K562 (cell line): Measurements from ENCODE around the gene CACNA2D4. TPM values are rescaled to one million over a fixed set of nuclear protein-coding genes. Genes with fewer than 3 reads are reported as not detected.

Experiments used
- ATAC-seq: fragments of 200-7000 bp; cut with Tn5 transposase; 3 replicates; pipeline ENCODE4 v1.9.1; 2020; ENCODE audit warnings: moderate library complexity
- BruUV-seq: library from RNA; stranded (reverse); fragments of 400-500 nt; replicated peaks from 2 replicates; lab custom pipeline; 2021; lab: Mats Ljungman, UMichigan
- CTCF ChIA-PET: fragments of 300-600 bp; formaldehyde crosslinking; extraction: SDS; loops from one replicate; lab custom pipeline; 2021; ENCODE audit warnings: low intra/inter-chr PET ratio; lab: Yijun Ruan, JAX
- POLR2A ChIA-PET: fragments of 300-600, 350-650 bp; sonication (Branson Sonifier 250); formaldehyde crosslinking; extraction: SDS; loops from one replicate; lab custom pipeline; 2021; ENCODE audit warnings: antibody characterized with exemption, inconsistent platforms; lab: Yijun Ruan, JAX
- DNase-seq, 4 experiments: peaks; one replicate each; pipeline versions ENCODE4 v3.0.0 to v3.0.0-alpha.2; 2011 to 2018; ENCODE audit warnings: low spot score in 3 of 4, mixed read lengths in 3 of 4; ENCODE audit errors: extremely low read depth in 1 of 4
- FAIRE-seq: peaks from 2 replicates; lab custom pipeline; 2011; peaks lifted over from hg19 to GRCh38; lab: Jason Lieb, UNC
- H2AFZ ChIP-seq: 2 replicates; pipeline ENCODE4 v1.6.0; 2011; ENCODE audit warnings: low read depth, low read length, control low read depth, inconsistent platforms
- H3K27ac ChIP-seq: fragments of 200-600 bp; 3 replicates; pipeline ENCODE4 v1.8.0; 2011; ENCODE audit warnings: low read depth, mild to moderate bottlenecking, control low read depth, inconsistent platforms, low read length, moderate library complexity, mixed read lengths; ENCODE audit errors: extremely low read depth
- H3K27me3 ChIP-seq, 2 experiments: fragments of 300-600 bp in 1 of 2; 2 replicates in 1 of 2; 3 replicates in 1 of 2; pipeline versions ENCODE4 v1.6.0 to v1.8.0; 2011; ENCODE audit warnings: inconsistent platforms in 2 of 2, low read length in 2 of 2, mild to moderate bottlenecking in 1 of 2, mixed read lengths in 1 of 2, moderate library complexity in 1 of 2; ENCODE audit not compliant: control insufficient read depth in 2 of 2, insufficient read depth in 2 of 2
- H3K36me3 ChIP-seq: fragments of 300-600 bp; 3 replicates; pipeline ENCODE4 v1.8.0; 2011; ENCODE audit warnings: mild to moderate bottlenecking, low read length, inconsistent platforms; ENCODE audit not compliant: control insufficient read depth, insufficient read depth
- H3K4me1 ChIP-seq, 2 experiments: fragments of 200-600 bp in 1 of 2; replicated peaks in 1 of 2; 2 replicates in 1 of 2; 3 replicates in 1 of 2; pipeline versions ENCODE4 v1.5.1 to v1.8.0; 2011; ENCODE audit warnings: inconsistent platforms in 2 of 2, low read length in 2 of 2, mild to moderate bottlenecking in 1 of 2, mixed read lengths in 1 of 2, moderate library complexity in 1 of 2; ENCODE audit not compliant: control insufficient read depth in 2 of 2, insufficient read depth in 2 of 2
- H3K4me2 ChIP-seq: 2 replicates; pipeline ENCODE4 v1.6.1; 2011; ENCODE audit warnings: low read length, control low read depth, inconsistent platforms, mixed read lengths; ENCODE audit not compliant: insufficient read depth
- H3K4me3 ChIP-seq: fragments of 200-600 bp; sonication (generic), shearing (Covaris generic); 2 replicates; pipeline ENCODE4 v1.5.1; 2016; ENCODE audit warnings: control low read depth, inconsistent platforms
- H3K79me2 ChIP-seq: fragments of 200-600 bp; 3 replicates; pipeline ENCODE4 v1.8.0; 2011; ENCODE audit warnings: low read length, inconsistent platforms; ENCODE audit not compliant: control insufficient read depth, insufficient read depth
- H3K9ac ChIP-seq, 2 experiments: 2 replicates each; pipeline versions ENCODE4 v1.6.0 to v1.6.1; 2011; ENCODE audit warnings: low read depth in 2 of 2, low read length in 2 of 2, control low read depth in 1 of 2, inconsistent platforms in 1 of 2, mild to moderate bottlenecking in 1 of 2, mixed read lengths in 1 of 2; ENCODE audit not compliant: insufficient read depth in 1 of 2
- H3K9me1 ChIP-seq: one replicate; pipeline ENCODE4 v1.6.0; 2011; ENCODE audit warnings: inconsistent platforms, mild to moderate bottlenecking, low read length, moderate library complexity; ENCODE audit not compliant: control insufficient read depth, insufficient read depth
- H3K9me3 ChIP-seq: replicated peaks from 2 replicates; pipeline ENCODE4 v1.5.1; 2011; ENCODE audit warnings: low read depth, low read length, inconsistent platforms; ENCODE audit not compliant: control insufficient read depth, insufficient read depth
- H4K20me1 ChIP-seq: replicated peaks from 2 replicates; pipeline ENCODE4 v1.6.1; 2011; ENCODE audit warnings: low read length, inconsistent platforms, mixed read lengths; ENCODE audit not compliant: control insufficient read depth, insufficient read depth
- CC2D1A ChIP-seq: fragments of 450-650 bp; IDR thresholded peaks from 2 replicates; pipeline ENCODE4 v1.6.1; 2017; ENCODE audit warnings: mild to moderate bottlenecking
- CTBP1 ChIP-seq: fragments of 450-650 bp; IDR thresholded peaks from 2 replicates; pipeline ENCODE4 v1.6.1; 2016; ENCODE audit warnings: borderline replicate concordance
- NRF1 ChIP-seq, 2 experiments: fragments of 450-650 bp; IDR thresholded peaks in 1 of 2; conservative IDR thresholded peaks in 1 of 2; 2 replicates each; pipeline ENCODE4 v1.6.1; 2014; ENCODE audit warnings: mild to moderate bottlenecking in 2 of 2
- ZFP36 ChIP-seq: fragments of 150-350 bp; IDR thresholded peaks from 2 replicates; pipeline ENCODE4 v1.6.1; 2018; ENCODE audit warnings: low read length, low read depth; ENCODE audit not compliant: partially characterized antibody
- WGBS: fragments of 100-300 bp; shearing (Covaris generic); methylation state at CpG from one replicate; pipeline ENCODE4 v1.1.6; 2016; ENCODE audit warnings: low coverage, mixed read lengths; ENCODE audit not compliant: insufficient coverage; ENCODE audit errors: missing lambda C conversion rate; 5-methylcytosine and 5-hydroxymethylcytosine counted together
- in situ Hi-C: fragments of 300-500 bp; cut with MboI; formaldehyde crosslinking; loops from 4 replicates; pipeline ENCODE4 v1.15.0; 2018; ENCODE audit warnings: inconsistent platforms, mixed read lengths
- intact Hi-C: fragments of 100-400 bp; cut with micrococcal nuclease; formaldehyde crosslinking; loops from 2 replicates; pipeline ENCODE4 v1.14.2; 2022
- polyA plus RNA-seq, 8 experiments: library from polyadenylated mRNA; depleted of rRNA in 4 of 8; stranded (reverse) in 5 of 8; unstranded in 3 of 8; fragments of >200 nt; fragmentation: Nextera tagmentation in 2 of 8; fragmentation: Illumina TruSeq in 1 of 8; extraction: Ambion mirVana in 2 of 8; extraction: Trizol in 1 of 8; gene quantifications; 2 replicates each; pipeline versions ENCODE4 v1.2.1 to v1.2.3, GENCODE V29; 2011 to 2014; ENCODE audit warnings: inconsistent platforms in 1 of 8, missing spikeins in 1 of 8
- total RNA-seq, 7 experiments: library from RNA; depleted of rRNA in 6 of 7; stranded (reverse); fragments of >200 nt in 6 of 7; fragmentation: Illumina TruSeq in 2 of 7; extraction: Trizol in 2 of 7; gene quantifications; 2 replicates each; pipeline versions ENCODE4 v1.2.1 to v1.2.3, GENCODE V29; 2011 to 2021; ENCODE audit warnings: low replicate concordance in 1 of 7

Gene CACNA2D4
- total and polyA plus RNA-seq, 9 of the 15 experiments (the other 6 are each of a cell fraction or from before 2014, with no cell fraction given): 0.04 to 0.69 (median 0.40) TPM; not detected in 3

GRCh38 chr12:1935700-1936378 is 17.4 kb upstream of the CACNA2D4 start:
- peaks cover 0 to 12% of the 10 kb centered on the region in 2 experiments; a peak in 1 of 5 replicates for H3K4me1 ChIP-seq
- no peaks in the 10 kb centered on the region for H3K9me3 ChIP-seq
- H3K79me2 ChIP-seq: no peaks in the 10 kb centered on the region
- H3K27me3 ChIP-seq: peaks cover 0 to 23% of the 10 kb centered on the region in 2 experiments; a peak in 2 of 5 replicates
- no TSS peak for BruUV-seq
- intact Hi-C loops: no loop called here
- CTCF ChIA-PET: no interaction called here
- H3K27ac ChIP-seq: no peak overlapping the region
- H3K4me2 ChIP-seq: no peak overlapping the region
- H2AFZ ChIP-seq: no peak overlapping the region
- no peak for DNase-seq
- no peak for ATAC-seq
- no peak overlapping the region for H3K4me3 ChIP-seq
- POLR2A ChIA-PET: no interaction called here
- no peaks in the 10 kb centered on the region for H4K20me1 ChIP-seq
- H3K9ac ChIP-seq: no peak overlapping the region
- no peak for FAIRE-seq
- 34% methylated on average over 16 of the region's 21 CpGs for WGBS
- no peaks in the 10 kb centered on the region for H3K36me3 ChIP-seq
- H3K9me1 ChIP-seq: no peaks in the 10 kb centered on the region
- no peak for TF ChIP-seq CTBP1
- peak; percentile 19 to 38; a peak in 1 of 4 replicates for TF ChIP-seq NRF1 (conservative IDR thresholded peaks at IDR 0.05 in 1 of 2, IDR thresholded peaks at IDR 0.05 in 1 of 2)
- TF ChIP-seq, all 486 proteins: peak for 1
- in situ Hi-C loops: loop anchor here (5.0 kb wide), 2 partner anchors 144 to 284 kb away; no protein-coding TSS in a partner anchor

GRCh38 chr12:1935242-1935641 is 16.8 kb upstream of the CACNA2D4 start:
- H3K4me1 ChIP-seq: peaks cover 0 to 15% of the 10 kb centered on the region in 2 experiments; a peak in 1 of 5 replicates
- H3K27me3 ChIP-seq: peaks cover 0 to 27% of the 10 kb centered on the region in 2 experiments; a peak in 2 of 5 replicates
- H3K9me1 ChIP-seq: no peaks in the 10 kb centered on the region
- FAIRE-seq (no peak), ATAC-seq (no peak), DNase-seq (no peak)
- intact Hi-C loops (no loop called here), in situ Hi-C loops (loop anchor here (5.0 kb wide), 2 partner anchors 143 to 283 kb away; no protein-coding TSS in a partner anchor)
- H2AFZ ChIP-seq: no peak overlapping the region
- no peaks in the 10 kb centered on the region for H3K36me3 ChIP-seq
- no peaks in the 10 kb centered on the region for H3K9me3 ChIP-seq
- no TSS peak for BruUV-seq
- no peak overlapping the region for H3K4me3 ChIP-seq
- whole genome bisulfite sequencing: 15% methylated on average over 10 of the region's 10 CpGs
- H3K27ac ChIP-seq: no peak overlapping the region
- POLR2A ChIA-PET: no interaction called here
- TF ChIP-seq ZFP36 (peak; percentile 8), CC2D1A (no peak)
- no peaks in the 10 kb centered on the region for H4K20me1 ChIP-seq
- H3K4me2 ChIP-seq: no peak overlapping the region
- CTCF ChIA-PET: interaction anchor here (0.6 kb wide), 1 partner anchor 10 kb away, joined by 4 read pairs; no protein-coding TSS in a partner anchor
- H3K9ac ChIP-seq: no peak overlapping the region
- H3K79me2 ChIP-seq: no peaks in the 10 kb centered on the region
